HCT116 (cell line): Measurements from ENCODE around the gene NSMCE1. TPM values are rescaled to one million over a fixed set of nuclear protein-coding genes. Genes with fewer than 3 reads are reported as not detected.
"Not testable (repeated sequence)": the region's sequence is repeated elsewhere in the genome, so short reads cannot be mapped to it uniquely, and the experiment has no call there.

Experiments
- ATAC-seq: fragments of 200-7000 bp; cut with Tn5 transposase; 2 replicates; pipeline ENCODE4 v1.9.1; 2020; ENCODE audit warnings: mild to moderate bottlenecking, moderate library complexity
- BruUV-seq: library from RNA; stranded (reverse); fragments of 400-500 nt; replicated peaks from 2 replicates; lab custom pipeline; 2021; lab: Mats Ljungman, UMichigan
- CTCF ChIA-PET: fragments of 300-600 bp; sonication (Branson Sonifier 250); formaldehyde crosslinking; loops from one replicate; lab custom pipeline; 2021; ENCODE audit warnings: antibody characterized with exemption; lab: Charles Lee
- POLR2A ChIA-PET: fragments of 300-600, 350-600 bp; sonication (Branson Sonifier 250); formaldehyde crosslinking; loops from one replicate; lab custom pipeline; 2021; ENCODE audit warnings: antibody characterized with exemption; lab: Charles Lee
- RAD21 ChIA-PET, 2 experiments: fragments of 300-600 bp; sonication (Branson Sonifier 250); formaldehyde crosslinking; loops; one replicate each; lab custom pipeline; 2023; ENCODE audit warnings: low total read pairs in 2 of 2; ENCODE audit not compliant: uncharacterized antibody in 2 of 2, unreplicated experiment in 2 of 2, low non-redundant PET in 1 of 2; lab: Charles Lee
- DNase-seq: peaks from one replicate; pipeline ENCODE4 v3.0.0-alpha.2; 2010; ENCODE audit warnings: low read depth, low spot score
- H2AFZ ChIP-seq: fragments of 200-600 bp; shearing (Covaris generic), sonication (generic); 2 replicates; pipeline ENCODE4 v1.6.1; 2017; ENCODE audit warnings: low read depth, mixed run types, mixed read lengths, antibody characterized with exemption, low read length; ENCODE audit not compliant: poor library complexity, severe bottlenecking
- H3K27ac ChIP-seq: 2 replicates; pipeline ENCODE4 v1.5.1; 2012; ENCODE audit warnings: low read depth, low read length
- H3K27me3 ChIP-seq: fragments of 200-600 bp; sonication (generic); 2 replicates; pipeline ENCODE4 v1.6.1; 2016; ENCODE audit warnings: mixed run types, low read length, mixed read lengths; ENCODE audit not compliant: insufficient read depth
- H3K36me3 ChIP-seq, 2 experiments: fragments of 200-500 bp in 1 of 2; fragments of 200-600 bp in 1 of 2; sonication (Bioruptor generic) in 1 of 2; sonication (generic) in 1 of 2; 2 replicates each; pipeline versions ENCODE4 v1.5.1 to v1.6.1; 2014 to 2016; ENCODE audit warnings: low read length in 2 of 2, inconsistent platforms in 1 of 2, mixed read lengths in 1 of 2, mixed run types in 1 of 2; ENCODE audit not compliant: insufficient read depth in 2 of 2, control insufficient read depth in 1 of 2
- H3K4me1 ChIP-seq, 2 experiments: fragments of 200-600 bp in 1 of 2; sonication (generic) in 1 of 2; 2 replicates each; pipeline versions ENCODE4 v1.5.1 to v1.6.1; 2012 to 2017; ENCODE audit warnings: low read length in 2 of 2, inconsistent platforms in 1 of 2, mild to moderate bottlenecking in 1 of 2, mixed read lengths in 1 of 2, mixed run types in 1 of 2, moderate library complexity in 1 of 2; ENCODE audit not compliant: insufficient read depth in 2 of 2, control insufficient read depth in 1 of 2
- H3K4me2 ChIP-seq: fragments of 200-600 bp; sonication (generic); 2 replicates; pipeline ENCODE4 v1.6.1; 2017; ENCODE audit warnings: mixed run types, low read length, mixed read lengths
- H3K4me3 ChIP-seq, 2 experiments: fragments of 200-600 bp in 1 of 2; sonication (generic) in 1 of 2; replicated peaks in 1 of 2; 2 replicates each; pipeline ENCODE4 v1.5.1; 2011 to 2016; ENCODE audit warnings: low read length in 2 of 2, control low read depth in 1 of 2, low read depth in 1 of 2, mild to moderate bottlenecking in 1 of 2, mixed read lengths in 1 of 2, mixed run types in 1 of 2
- H3K79me2 ChIP-seq: fragments of 200-600 bp; sonication (generic); 2 replicates; pipeline ENCODE4 v1.6.1; 2017; ENCODE audit warnings: mild to moderate bottlenecking, mixed run types, low read length, moderate library complexity, mixed read lengths; ENCODE audit not compliant: insufficient read depth
- H3K9ac ChIP-seq: fragments of 200-600 bp; sonication (generic); 2 replicates; pipeline ENCODE4 v1.6.1; 2016; ENCODE audit warnings: low read length, mixed read lengths
- H3K9me2 ChIP-seq: fragments of 200-600 bp; sonication (generic), shearing (Covaris generic); 2 replicates; pipeline ENCODE4 v1.6.1; 2017; ENCODE audit warnings: mixed run types, mild to moderate bottlenecking, moderate library complexity; ENCODE audit not compliant: insufficient read depth
- H3K9me3 ChIP-seq, 2 experiments: fragments of 200-500 bp in 1 of 2; fragments of 200-600 bp in 1 of 2; sonication (Bioruptor generic) in 1 of 2; sonication (generic) in 1 of 2; 2 replicates each; pipeline ENCODE4 v1.6.1; 2014 to 2017; ENCODE audit warnings: low read length in 2 of 2, mixed read lengths in 2 of 2, inconsistent platforms in 1 of 2, low read depth in 1 of 2, mild to moderate bottlenecking in 1 of 2, mixed run types in 1 of 2, moderate library complexity in 1 of 2; ENCODE audit not compliant: control insufficient read depth in 1 of 2, insufficient read depth in 1 of 2
- H4K20me1 ChIP-seq: fragments of 200-600 bp; sonication (generic), shearing (Covaris generic); 2 replicates; pipeline ENCODE4 v1.6.1; 2017; ENCODE audit warnings: mixed run types, mild to moderate bottlenecking, moderate library complexity; ENCODE audit not compliant: insufficient read depth
- ATF3 ChIP-seq: IDR thresholded peaks from 2 replicates; pipeline ENCODE4 v1.6.1; 2012
- CEBPB ChIP-seq: IDR thresholded peaks from 2 replicates; pipeline ENCODE4 v1.6.1; 2012; ENCODE audit warnings: low read depth
- EGR1 ChIP-seq: IDR thresholded peaks from 2 replicates; pipeline ENCODE4 v1.6.1; 2012; ENCODE audit warnings: low read depth
- JUND ChIP-seq: IDR thresholded peaks from 2 replicates; pipeline ENCODE4 v1.6.1; 2012
- POLR2AphosphoS5 ChIP-seq: IDR thresholded peaks from 2 replicates; pipeline ENCODE4 v1.6.1; 2011; ENCODE audit warnings: mild to moderate bottlenecking, low read depth, low read length, moderate library complexity
- YY1 ChIP-seq: IDR thresholded peaks from 2 replicates; pipeline ENCODE4 v1.6.1; 2011; ENCODE audit warnings: low read length, low read depth, moderate library complexity, mild to moderate bottlenecking; ENCODE audit not compliant: insufficient replicate concordance; ENCODE audit errors: extremely low read depth
- ZFX ChIP-seq: fragments of 450-650 bp; IDR thresholded peaks from 2 replicates; pipeline ENCODE4 v1.6.1; 2017
- ZNF274 ChIP-seq: fragments of 200-500 bp; sonication (Bioruptor generic); IDR thresholded peaks from 2 replicates; pipeline ENCODE4 v1.6.1; 2014; ENCODE audit warnings: mild to moderate bottlenecking, low read depth, low read length, inconsistent platforms
- intact Hi-C: fragments of 100-400 bp; cut with micrococcal nuclease; formaldehyde crosslinking; loops from 2 replicates; pipeline ENCODE4 v1.10.0; 2022
- total RNA-seq: library from RNA; stranded (reverse); gene quantifications from one replicate; pipeline ENCODE4 v1.2.1, GENCODE V29; 2021; ENCODE audit not compliant: unreplicated experiment

The NSMCE1 gene
- total RNA-seq, 1 experiment from 2014 or later: 85.6 TPM

- TF ChIP-seq POLR2AphosphoS5: peak; percentile 64
- TF ChIP-seq EGR1: no peak
- TF ChIP-seq ZNF274: no peak
- no peak for TF ChIP-seq ATF3
- TF ChIP-seq CEBPB: peak; percentile 82
Observed at GRCh38 chr16:27273670-27274423, 5.3 kb upstream of the NSMCE1 start (continued).

- intact Hi-C loops: no loop called here
- TF ChIP-seq YY1 (no peak), ATF3 (no peak), JUND (no peak), ZFX (no peak), EGR1 (no peak)
- RAD21 ChIA-PET: no interaction called here
- Histone ChIP-seq H3K27ac (peak overlapping the region; percentile 76), H3K4me2 (peak overlapping the region; percentile 72), H3K9me3 (no peaks in the 10 kb centered on the region), H3K4me1 (peaks cover 30 to 63% of the 10 kb centered on the region in 2 experiments), H4K20me1 (no peaks in the 10 kb centered on the region), H2AFZ (no peak overlapping the region), H3K9me2 (no peaks in the 10 kb centered on the region), H3K9ac (peak overlapping the region; percentile 48), H3K36me3 (no peaks in the 10 kb centered on the region), H3K4me3 (peak overlapping the region; percentile 16 to 33; a peak in 2 of 4 replicates), H3K27me3 (no peaks in the 10 kb centered on the region), H3K79me2 (0 out of 2 replicates have a peak, but pooled peaks cover 10% of the 10 kb centered on the region)
- CTCF ChIA-PET: interaction anchor here (1.1 to 1.6 kb wide), 2 partner anchors 9 to 82 kb away, joined by 4 read pairs; no protein-coding TSS in a partner anchor
- POLR2A ChIA-PET: interaction anchor here (1.0 kb wide), 1 partner anchor 102 kb away, joined by 3 read pairs; no protein-coding TSS in a partner anchor
- no peak for ATAC-seq
- DNase-seq: no peak
- no TSS peak for BruUV-seq
Observed at GRCh38 chr16:27273330-27273669, 4.7 kb upstream of the NSMCE1 start.

- H3K4me1 ChIP-seq: peaks cover 30 to 65% of the 10 kb centered on the region in 2 experiments
- RAD21 ChIA-PET, H3K36me3 ChIP-seq, H2AFZ ChIP-seq, H3K4me3 ChIP-seq, H3K27me3 ChIP-seq, H3K9me3 ChIP-seq, H3K27ac ChIP-seq, POLR2A ChIA-PET, DNase-seq, H4K20me1 ChIP-seq, intact Hi-C loops, H3K9me2 ChIP-seq, ATAC-seq, BruUV-seq, H3K9ac ChIP-seq: not testable (repeated sequence)
- peaks cover 14% of the 10 kb centered on the region; the same call in 1 of the 2 replicates for H3K79me2 ChIP-seq
- CTCF ChIA-PET: interaction anchor here (1.6 kb wide), 1 partner anchor 8 kb away, joined by 4 read pairs; no protein-coding TSS in a partner anchor
- H3K4me2 ChIP-seq: peak overlapping the region; percentile 72
Observed at GRCh38 chr16:27272697-27273096, 4.1 kb upstream of the NSMCE1 start.
